ENCODE measurements around the gene RPL36A. TPM values are rescaled to one million over a fixed set of nuclear protein-coding genes. Genes with fewer than 3 reads are reported as not detected.

The RPL36A gene
- 4,212 and 4,289 TPM in 2 replicates for total RNA-seq (2014; rRNA removed; shearing (Covaris generic))
- polyA plus RNA-seq (2014; cell fraction: nucleus; rRNA removed) = 1,774 and 2,875 TPM in 2 replicates

DNA sequence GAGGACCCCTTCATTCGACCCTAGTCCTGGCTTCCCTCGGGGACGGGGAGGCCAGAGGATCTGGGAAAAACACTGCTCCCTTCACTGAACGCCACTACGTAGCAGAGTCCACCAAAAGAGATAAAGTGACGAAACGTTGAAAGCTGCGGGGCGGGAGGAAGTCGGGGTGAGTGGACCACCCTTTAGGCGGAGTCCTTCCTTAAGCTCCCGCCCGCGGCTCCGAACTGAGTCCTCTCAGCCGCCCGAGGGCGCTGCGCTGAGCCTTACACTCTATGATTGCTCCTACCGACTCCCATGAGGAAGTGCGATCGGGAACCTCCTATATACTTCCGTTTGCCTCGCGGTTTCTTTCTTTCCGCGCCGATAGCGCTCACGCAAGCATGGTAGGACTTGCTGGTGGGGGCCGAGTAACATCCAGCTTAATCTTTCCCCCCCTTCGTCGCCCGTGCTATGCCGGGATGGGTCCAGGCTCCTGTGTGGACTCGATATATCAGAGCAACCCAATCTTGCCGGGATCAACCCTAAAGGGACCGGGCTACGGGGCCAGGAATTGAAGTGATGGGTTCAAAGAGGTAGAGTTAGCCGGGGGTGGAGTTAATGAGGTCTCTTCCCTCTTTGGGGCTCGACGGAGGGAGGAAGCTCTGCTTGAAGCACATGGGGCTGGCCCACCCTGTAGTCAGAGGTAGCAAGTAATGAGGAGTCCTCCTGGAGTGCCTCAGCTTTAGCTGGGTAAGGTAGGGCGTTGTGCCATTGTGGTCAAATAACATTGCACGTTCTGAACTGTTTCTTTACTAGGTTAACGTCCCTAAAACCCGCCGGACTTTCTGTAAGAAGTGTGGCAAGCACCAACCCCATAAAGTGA is at the start of gene RPL36A:
Gene RPL36A, plus strand, starts transcription at position 348 of the 862 bp plus-strand sequence. Its CDS starts 33 bp downstream, at position 381.
- peak; percentile 92 for DNase-seq (ENCODE audit: extremely low read depth, low read depth)

GRCh38 chrX:101347859-101348451 is 42.9 kb upstream of the RPL36A start:
- no peak for DNase-seq (ENCODE audit: extremely low read depth, low read depth)

DNA sequence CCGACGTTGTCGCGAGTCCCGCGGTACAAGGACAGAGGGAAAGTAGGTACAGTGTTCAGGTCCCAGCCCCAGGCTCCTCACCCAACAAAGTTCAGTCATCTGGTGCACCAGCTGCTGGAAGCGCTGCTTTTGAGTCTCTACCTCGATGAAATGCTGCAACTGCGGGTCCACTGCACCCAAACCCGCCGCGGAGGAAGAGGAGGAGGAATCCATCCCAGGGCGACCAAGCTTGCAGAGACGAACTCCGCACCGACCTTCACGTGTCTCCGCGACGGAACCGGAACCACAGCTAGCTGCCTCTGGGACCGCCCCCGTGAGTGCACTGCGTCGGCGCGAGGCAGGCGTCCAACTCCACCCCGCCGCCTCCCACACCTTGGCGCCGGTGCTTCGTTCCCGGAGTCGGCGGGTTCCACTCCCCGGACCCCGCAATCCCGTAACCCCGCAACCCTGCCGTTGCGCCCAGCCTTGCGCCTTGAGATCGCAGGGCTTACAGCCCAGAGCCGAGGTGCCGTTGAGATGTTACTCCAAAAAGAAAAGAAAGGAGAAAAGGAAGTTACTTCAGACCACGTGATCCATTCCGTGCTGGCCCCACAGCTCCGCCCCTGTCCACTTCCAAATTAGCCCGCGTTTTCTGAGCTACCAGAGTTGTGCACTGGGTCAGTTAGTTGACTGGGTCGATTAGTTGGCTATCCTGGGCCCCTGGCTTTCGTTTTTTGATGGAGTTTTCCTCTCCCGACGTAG is 42.2 kb upstream of the RPL36A start, which contains the start of gene TIMM8A:
Gene TIMM8A, minus strand, starts transcription at position 291 of the 741 bp plus-strand sequence. Its CDS starts 78 bp downstream, at position 213.
- DNase-seq (ENCODE audit: extremely low read depth, low read depth) = peak; percentile 67

DNA sequence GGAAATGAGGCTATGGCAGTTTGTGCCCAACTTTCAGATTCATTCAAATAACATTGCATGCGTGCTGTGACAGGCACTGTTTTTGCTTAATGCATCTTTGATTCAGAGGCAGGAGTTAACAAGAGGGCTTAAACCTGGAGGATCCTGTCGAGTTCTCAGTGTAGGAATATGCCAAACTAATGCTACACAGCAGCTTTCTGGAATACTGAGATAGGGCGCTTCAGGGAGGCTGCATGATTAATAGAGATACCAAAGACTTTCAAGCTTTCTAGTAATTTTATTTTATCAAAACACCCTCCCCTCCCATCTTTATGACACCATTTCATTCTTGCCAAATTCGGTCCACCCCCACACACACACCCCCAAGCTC is 41.6 kb upstream of the RPL36A start:
- no peak for DNase-seq (ENCODE audit: extremely low read depth, low read depth)

DNA sequence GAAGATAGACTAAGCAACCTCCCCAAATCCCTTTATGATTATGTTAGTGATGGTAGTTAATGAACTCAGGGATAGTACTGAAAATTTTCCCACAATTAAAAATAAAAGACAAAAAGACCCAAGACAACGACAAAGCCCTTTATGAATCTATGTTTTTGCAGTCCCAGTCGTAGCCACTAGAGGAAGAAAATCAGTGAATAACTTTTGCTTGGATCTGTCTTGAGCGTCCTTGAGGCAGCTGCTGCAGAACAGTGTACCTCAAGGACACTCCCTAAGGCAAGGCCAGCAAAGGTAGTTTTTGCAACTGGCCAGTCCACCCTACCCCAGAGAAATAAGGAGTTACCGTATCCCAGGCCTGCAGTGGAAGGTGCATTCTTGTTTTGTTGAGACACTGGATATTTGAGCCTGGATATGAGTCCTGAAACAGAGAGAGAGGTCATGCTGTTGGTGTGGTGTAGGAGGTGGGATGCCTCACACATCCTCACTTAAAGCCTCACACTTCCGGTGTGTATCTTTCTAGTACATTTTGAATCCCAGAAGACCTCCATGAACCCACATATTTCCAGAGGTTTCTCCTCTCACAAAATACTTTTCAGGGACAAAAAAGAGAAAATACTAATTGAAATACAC is 33.5 kb upstream of the RPL36A start:
- peak; percentile 14 for DNase-seq (ENCODE audit: extremely low read depth, low read depth)

DNA sequence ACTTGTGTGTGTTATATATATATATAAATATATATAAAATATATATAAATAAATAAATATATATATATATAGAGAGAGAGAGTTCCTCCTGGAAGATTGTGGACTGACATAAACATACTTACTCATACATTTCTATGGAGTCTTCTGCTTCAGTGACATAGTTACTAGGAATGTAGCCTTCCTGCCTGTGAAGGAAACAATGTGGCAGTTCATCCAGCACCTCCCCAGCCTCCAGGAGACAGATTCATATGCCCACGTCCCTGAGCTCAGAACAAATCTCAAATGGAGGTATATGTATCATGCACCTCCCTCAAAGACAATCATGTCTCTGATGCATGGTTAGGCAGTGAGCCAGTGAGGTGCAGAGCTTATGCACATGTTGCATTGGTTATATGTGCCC is 30.8 kb upstream of the RPL36A start:
- DNase-seq (ENCODE audit: extremely low read depth, low read depth) = no peak

- DNase-seq (ENCODE audit: extremely low read depth, low read depth) = no peak
Observed at GRCh38 chrX:101360390-101360789, 30.4 kb upstream of the RPL36A start.

GRCh38 chrX:101362116-101362515 is 28.7 kb upstream of the RPL36A start:
- no peak for DNase-seq (ENCODE audit: extremely low read depth, low read depth)

DNA sequence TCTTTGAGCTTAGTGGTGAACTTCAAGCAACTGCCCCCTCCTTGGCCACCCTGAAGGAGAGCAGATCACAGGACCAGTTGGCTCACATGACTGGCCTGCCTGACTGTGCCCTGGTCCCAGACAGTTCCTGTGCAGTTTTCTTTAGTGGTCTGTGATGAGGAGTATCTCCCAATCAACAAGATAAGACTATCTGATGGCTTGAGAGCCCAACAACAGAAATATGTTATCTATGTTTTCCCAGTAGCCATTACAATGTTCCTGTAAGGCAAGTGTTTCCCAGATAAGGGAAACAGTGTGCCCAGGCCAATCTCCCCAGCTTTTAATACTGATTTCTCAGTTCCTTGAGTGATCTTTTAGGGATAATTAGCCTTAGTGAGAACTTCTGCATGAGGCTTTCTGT is 28.1 kb upstream of the RPL36A start:
- DNase-seq (ENCODE audit: extremely low read depth, low read depth) = no peak

DNA sequence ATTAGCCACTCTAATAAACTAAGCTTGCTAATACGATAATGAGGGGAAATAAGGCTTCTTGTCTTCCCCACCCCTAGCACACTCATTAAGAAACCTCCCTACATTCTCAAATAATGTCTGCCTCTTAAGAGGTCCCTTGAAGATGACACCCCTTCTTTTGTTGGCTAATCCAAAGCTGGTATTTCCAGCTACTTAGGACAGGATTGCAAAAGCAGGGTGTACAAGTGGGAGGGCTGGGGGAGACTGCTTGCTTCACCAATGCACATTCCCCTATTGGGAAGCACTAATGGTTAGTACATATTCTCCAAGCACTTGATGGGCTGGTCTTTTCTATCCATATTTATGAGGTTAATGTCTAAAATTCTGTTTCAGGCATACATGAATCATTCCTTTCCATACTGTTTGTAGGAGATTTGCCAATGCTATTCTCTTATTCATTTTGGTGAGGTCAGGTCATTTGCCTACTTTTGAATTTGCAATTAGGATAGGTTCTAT is 25.5 kb upstream of the RPL36A start:
- no peak for DNase-seq (ENCODE audit: extremely low read depth, low read depth)

DNA sequence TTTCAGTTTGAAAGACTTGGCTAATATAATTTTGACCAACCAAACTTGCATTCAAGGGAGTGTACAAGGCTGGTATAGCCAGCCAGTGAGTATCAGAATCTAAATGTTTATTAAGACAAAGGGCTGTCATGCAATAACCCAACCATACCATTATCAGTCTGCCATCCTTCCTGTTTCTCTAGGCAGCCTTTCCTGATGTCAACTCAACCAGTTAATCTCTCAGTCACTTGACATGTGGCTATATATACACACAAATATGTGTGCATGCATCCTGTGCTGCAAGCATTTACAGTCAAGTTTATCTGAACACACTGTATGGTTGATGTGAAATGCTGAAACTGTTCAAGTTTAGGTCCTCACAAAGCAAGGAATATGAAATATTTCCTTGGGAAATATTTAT is 22.0 kb upstream of the RPL36A start:
- DNase-seq (ENCODE audit: extremely low read depth, low read depth) = no peak

DNA sequence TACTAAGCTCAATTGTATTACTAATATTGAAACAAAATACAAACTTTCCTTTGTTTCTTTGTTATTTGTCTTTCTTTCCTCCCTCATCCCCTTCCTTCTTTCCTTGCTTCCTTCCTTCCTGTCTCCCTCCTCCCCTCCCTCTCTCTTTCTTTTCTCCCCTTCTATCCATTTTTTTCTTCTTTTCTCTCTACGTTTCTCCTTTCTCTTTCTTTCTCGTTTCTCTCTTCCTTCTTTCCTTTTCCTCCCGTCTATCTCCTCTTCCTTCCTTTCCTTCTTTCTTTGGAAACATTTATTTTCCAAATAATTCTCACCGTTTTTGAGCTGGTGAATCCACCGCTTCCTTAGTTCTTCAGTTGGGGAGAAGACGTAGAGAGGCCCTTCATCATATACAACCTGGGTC is 21.1 kb upstream of the RPL36A start:
- no peak for DNase-seq (ENCODE audit: extremely low read depth, low read depth)

GRCh38 chrX:101370888-101371504 is 19.8 kb upstream of the RPL36A start:
- DNase-seq (ENCODE audit: extremely low read depth, low read depth) = no peak

- no peak for DNase-seq (ENCODE audit: extremely low read depth, low read depth)
Observed at GRCh38 chrX:101377547-101377946, 13.3 kb upstream of the RPL36A start.

GRCh38 chrX:101383679-101384205 is 7.1 kb upstream of the RPL36A start:
- DNase-seq (ENCODE audit: extremely low read depth, low read depth) = no peak

GRCh38 chrX:101385026-101385684 is 5.7 kb upstream of the RPL36A start:
- no peak for DNase-seq (ENCODE audit: extremely low read depth, low read depth)

DNA sequence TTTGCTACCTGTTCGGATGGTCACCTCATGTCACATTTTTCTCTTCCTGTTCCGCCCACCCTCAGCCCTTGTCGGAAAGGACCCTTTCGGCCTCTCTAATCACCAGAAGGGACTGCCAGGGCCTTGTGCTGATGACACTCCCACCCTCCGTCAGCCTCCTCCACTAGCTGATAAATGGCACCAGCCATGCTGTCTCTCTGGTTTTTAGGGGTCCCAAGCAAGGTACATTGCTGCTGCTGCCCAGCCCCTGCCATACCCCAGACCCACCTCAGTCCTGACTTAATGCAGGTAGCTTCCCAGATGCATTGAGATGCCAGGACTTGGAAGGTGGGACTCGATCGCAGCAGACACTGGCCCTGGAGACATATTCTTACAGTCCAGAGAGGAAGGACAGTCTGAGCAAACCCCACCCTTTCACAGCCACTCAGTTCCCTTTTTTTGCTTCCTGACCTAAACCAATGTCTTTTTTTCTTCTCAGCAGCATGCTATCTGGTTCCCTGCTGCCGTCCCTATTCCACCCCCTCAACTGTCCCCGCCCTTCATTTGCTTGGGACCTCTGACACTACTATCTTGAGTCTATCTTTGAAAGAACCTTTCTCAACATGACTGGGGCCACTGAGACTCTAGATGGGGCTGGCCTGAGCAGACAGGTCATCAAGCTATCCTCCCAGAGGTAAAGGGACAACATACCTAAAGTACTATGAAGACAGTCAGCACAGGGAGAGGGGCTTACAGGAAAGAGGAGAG is 4.8 kb upstream of the RPL36A start, which contains the start of gene BTK:
Gene BTK, minus strand, starts transcription at position 397 of the 747 bp plus-strand sequence. CDS start 10,907 bp downstream, outside the sequence.
- DNase-seq (ENCODE audit: extremely low read depth, low read depth) = no peak

- DNase-seq (ENCODE audit: extremely low read depth, low read depth) = no peak
Observed at GRCh38 chrX:101386542-101386885, 4.3 kb upstream of the RPL36A start.

- DNase-seq (ENCODE audit: extremely low read depth, low read depth) = no peak
Observed at GRCh38 chrX:101388604-101389003, 2.2 kb upstream of the RPL36A start.
